GM12865 (cell line): ENCODE measurements around the gene PLEKHA7.

ENCODE experiments used
- DNase-seq: peaks from one replicate; pipeline ENCODE4 v3.0.0; 2010; ENCODE audit warnings: low read depth
- H3K4me3 ChIP-seq: 2 replicates; pipeline ENCODE4 v1.5.1; 2011; ENCODE audit warnings: mild to moderate bottlenecking, low read depth, low read length, control low read depth
- CTCF ChIP-seq: IDR thresholded peaks from 2 replicates; pipeline ENCODE4 v1.5.1; 2011; ENCODE audit warnings: low read length, control low read depth, low read depth, inconsistent platforms; ENCODE audit not compliant: insufficient read depth; ENCODE audit errors: missing control alignments

The PLEKHA7 gene

GRCh38 chr11:16899708-16900303, 114.4 kb downstream of the PLEKHA7 start:
- H3K4me3 ChIP-seq, result no peak overlapping the region
- no peak for DNase-seq
- no peak for TF ChIP-seq CTCF

- TF ChIP-seq CTCF, result no peak
- DNase-seq, result no peak
- H3K4me3 ChIP-seq, result no peak overlapping the region
Observed at GRCh38 chr11:16898274-16898985, 115.8 kb downstream of the PLEKHA7 start.

- H3K4me3 ChIP-seq, result no peak overlapping the region
- no peak for TF ChIP-seq CTCF
- no peak for DNase-seq
Observed at GRCh38 chr11:16897470-16898061, 116.6 kb downstream of the PLEKHA7 start.

GRCh38 chr11:16896729-16897469, 117.3 kb downstream of the PLEKHA7 start:
- TF ChIP-seq CTCF, result no peak
- H3K4me3 ChIP-seq, result no peak overlapping the region
- DNase-seq, result no peak

GRCh38 chr11:16895306-16895705, 118.9 kb downstream of the PLEKHA7 start:
- no peak overlapping the region for H3K4me3 ChIP-seq
- no peak for TF ChIP-seq CTCF
- no peak for DNase-seq

- no peak for DNase-seq
- H3K4me3 ChIP-seq, result no peak overlapping the region
- no peak for TF ChIP-seq CTCF
Observed at GRCh38 chr11:16893456-16894066, 120.7 kb downstream of the PLEKHA7 start.
